Measurements from ENCODE around the gene THBD.

The THBD gene, protein sequence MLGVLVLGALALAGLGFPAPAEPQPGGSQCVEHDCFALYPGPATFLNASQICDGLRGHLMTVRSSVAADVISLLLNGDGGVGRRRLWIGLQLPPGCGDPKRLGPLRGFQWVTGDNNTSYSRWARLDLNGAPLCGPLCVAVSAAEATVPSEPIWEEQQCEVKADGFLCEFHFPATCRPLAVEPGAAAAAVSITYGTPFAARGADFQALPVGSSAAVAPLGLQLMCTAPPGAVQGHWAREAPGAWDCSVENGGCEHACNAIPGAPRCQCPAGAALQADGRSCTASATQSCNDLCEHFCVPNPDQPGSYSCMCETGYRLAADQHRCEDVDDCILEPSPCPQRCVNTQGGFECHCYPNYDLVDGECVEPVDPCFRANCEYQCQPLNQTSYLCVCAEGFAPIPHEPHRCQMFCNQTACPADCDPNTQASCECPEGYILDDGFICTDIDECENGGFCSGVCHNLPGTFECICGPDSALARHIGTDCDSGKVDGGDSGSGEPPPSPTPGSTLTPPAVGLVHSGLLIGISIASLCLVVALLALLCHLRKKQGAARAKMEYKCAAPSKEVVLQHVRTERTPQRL

GRCh38 chr20:23049201-23050075 lies at the start of gene THBD:
Gene THBD (minus strand): TSS chr20:23049672. CDS start chr20:23049504, 168 bp downstream.
- DNase-seq (ENCODE audit: extremely low spot score) = no peak
- ChIA-PET POLR2A (interaction anchor here (1.3 to 2.8 kb wide), 7 partner anchors 12 to 309 kb away, joined by 3 to 24 read pairs (median 9); no protein-coding TSS in a partner anchor), CTCF (interaction anchor here (0.8 to 2.2 kb wide), 3 partner anchors 16 to 358 kb away, joined by 3 to 15 read pairs (median 8); no protein-coding TSS in a partner anchor)
- TF ChIP-seq LEF1 (IDR thresholded peaks at IDR 0.05; ENCODE audit: borderline replicate concordance) = no peak
- TF ChIP-seq L3MBTL2 (conservative IDR thresholded peaks at IDR 0.05) = peak; percentile 52
- TF ChIP-seq BHLHE40 (IDR thresholded peaks at IDR 0.05; ENCODE audit: borderline replicate concordance) = no peak
- TF ChIP-seq CTBP1 (IDR thresholded peaks at IDR 0.05; ENCODE audit: borderline replicate concordance) = no peak

DNA sequence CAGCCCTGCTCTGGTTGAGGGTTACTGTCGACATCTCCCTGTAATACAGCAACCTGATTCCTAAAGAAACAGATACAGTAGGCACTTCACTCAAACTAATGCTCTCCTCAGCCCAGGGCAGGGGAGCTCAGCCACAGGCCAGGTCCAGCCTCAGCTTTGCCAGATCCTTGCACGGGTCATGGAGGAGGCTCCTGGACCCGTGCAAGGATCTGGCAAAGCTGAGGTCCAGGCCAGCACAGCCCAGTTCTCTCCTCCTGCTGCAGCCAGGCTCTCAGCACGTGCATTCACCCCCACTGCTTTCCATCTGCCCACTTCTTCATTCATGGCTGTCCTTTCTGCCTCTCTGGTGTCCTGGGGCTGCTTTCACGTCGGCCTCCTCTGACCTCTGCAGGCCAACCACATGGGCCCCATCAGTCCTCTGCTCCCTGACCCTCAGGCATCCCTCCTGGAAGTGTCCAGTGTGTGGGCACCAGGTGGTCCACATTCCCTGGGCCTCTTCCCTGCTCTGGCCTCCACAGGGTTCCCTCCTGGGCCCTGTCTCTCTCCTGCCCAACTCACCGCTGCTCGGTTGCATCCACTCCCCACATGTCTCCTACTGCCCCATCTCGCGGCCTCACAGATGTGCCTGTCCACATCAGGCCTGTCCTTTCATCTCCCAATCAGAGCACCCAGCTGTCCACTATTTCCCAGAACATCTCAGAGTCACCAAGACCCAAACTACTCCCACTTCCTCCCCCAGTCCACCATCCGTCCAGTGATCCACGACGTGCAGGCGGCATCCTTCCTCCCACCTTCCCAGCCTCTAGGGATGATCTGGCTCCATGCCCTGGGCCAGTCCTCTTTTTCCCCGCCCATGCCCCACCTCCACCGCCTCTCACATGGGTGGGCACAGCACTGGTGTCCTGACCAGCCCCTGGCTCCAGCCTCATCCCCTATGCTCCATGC lies 48.4 kb upstream of the THBD start:
- ChIA-PET POLR2A (no interaction called here), CTCF (no interaction called here)
- no peak for TF ChIP-seq L3MBTL2 (conservative IDR thresholded peaks at IDR 0.05)
- TF ChIP-seq, protein P1, sequence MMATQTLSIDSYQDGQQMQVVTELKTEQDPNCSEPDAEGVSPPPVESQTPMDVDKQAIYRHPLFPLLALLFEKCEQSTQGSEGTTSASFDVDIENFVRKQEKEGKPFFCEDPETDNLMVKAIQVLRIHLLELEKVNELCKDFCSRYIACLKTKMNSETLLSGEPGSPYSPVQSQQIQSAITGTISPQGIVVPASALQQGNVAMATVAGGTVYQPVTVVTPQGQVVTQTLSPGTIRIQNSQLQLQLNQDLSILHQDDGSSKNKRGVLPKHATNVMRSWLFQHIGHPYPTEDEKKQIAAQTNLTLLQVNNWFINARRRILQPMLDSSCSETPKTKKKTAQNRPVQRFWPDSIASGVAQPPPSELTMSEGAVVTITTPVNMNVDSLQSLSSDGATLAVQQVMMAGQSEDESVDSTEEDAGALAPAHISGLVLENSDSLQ (IDR thresholded peaks at IDR 0.05) = no peak
- TF ChIP-seq FOXK2 (IDR thresholded peaks at IDR 0.05) = no peak
- no peak for TF ChIP-seq TARDBP (IDR thresholded peaks at IDR 0.05)
- TF ChIP-seq HDGF (IDR thresholded peaks at IDR 0.05; ENCODE audit: borderline replicate concordance) = no peak
- TF ChIP-seq ELF4 (IDR thresholded peaks at IDR 0.05) = no peak
- no peak for DNase-seq (ENCODE audit: extremely low spot score)

DNA sequence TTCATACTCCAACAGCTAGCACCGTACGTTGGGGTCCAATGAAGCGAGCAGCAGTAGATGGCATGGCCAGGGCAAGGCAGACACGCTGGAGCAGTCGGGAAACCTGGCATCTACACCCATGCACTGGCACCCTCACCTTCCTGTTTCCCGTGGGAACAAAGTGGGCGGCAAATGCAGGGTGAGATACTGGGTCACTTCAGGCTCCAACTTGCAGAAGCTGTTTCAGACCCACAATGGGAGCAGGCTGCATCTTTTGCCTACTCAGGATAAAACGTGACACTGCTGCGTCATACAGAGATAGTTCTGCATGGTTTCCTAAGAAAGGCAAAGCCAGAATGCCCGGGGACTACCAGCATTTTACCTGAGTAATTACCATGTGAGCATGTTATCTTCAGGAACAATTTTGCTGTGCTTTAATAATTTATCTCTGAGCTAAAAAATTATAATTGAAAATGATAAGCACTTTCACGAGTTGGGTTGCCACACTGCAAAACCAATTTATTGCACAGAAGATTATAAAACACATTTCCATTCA lies 47.6 kb upstream of the THBD start:
- TF ChIP-seq CTBP1 (IDR thresholded peaks at IDR 0.05; ENCODE audit: borderline replicate concordance) = no peak
- no peak for TF ChIP-seq ARNT (IDR thresholded peaks at IDR 0.05)
- no peak for TF ChIP-seq SUZ12 (IDR thresholded peaks at IDR 0.05)
- TF ChIP-seq SP1 (IDR thresholded peaks at IDR 0.05) = no peak
- no peak for TF ChIP-seq FOXM1 (IDR thresholded peaks at IDR 0.05; ENCODE audit: borderline replicate concordance)
- TF ChIP-seq LEF1 (IDR thresholded peaks at IDR 0.05; ENCODE audit: borderline replicate concordance) = no peak
- no peak for TF ChIP-seq ELF4 (IDR thresholded peaks at IDR 0.05)
- no peak for TF ChIP-seq HDGF (IDR thresholded peaks at IDR 0.05; ENCODE audit: borderline replicate concordance)
- TF ChIP-seq ZNF384 (IDR thresholded peaks at IDR 0.05) = no peak
- no peak for TF ChIP-seq L3MBTL2 (conservative IDR thresholded peaks at IDR 0.05)
- no peak for DNase-seq (ENCODE audit: extremely low spot score)
- POLR2A ChIA-PET = no interaction called here
- CTCF ChIA-PET = no interaction called here

DNA sequence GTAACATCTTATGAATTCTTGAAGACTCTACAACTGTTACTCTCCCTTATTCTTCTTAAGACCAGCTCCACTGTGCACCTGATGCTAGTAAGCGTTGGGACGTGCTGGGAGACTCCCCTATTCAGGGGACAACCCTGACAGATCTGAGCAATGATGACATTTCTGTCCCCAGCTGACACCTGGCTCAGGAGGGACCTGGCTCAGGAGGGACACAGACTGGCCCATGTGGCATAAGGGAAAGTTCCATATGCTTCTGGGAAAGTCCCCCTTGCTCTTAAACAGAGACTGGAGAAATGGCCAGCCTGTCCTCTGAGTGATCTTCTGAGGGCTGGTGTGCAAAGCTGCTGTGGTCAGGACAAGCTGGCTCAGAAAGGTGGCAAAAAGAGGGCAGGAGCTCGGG lies 46.6 kb upstream of the THBD start:
- no peak for TF ChIP-seq FOXK2 (IDR thresholded peaks at IDR 0.05)
- no peak for TF ChIP-seq FOXA1 (IDR thresholded peaks at IDR 0.05)
- TF ChIP-seq ARNT (IDR thresholded peaks at IDR 0.05) = no peak
- no peak for TF ChIP-seq BHLHE40 (IDR thresholded peaks at IDR 0.05; ENCODE audit: borderline replicate concordance)
- TF ChIP-seq SUZ12 (IDR thresholded peaks at IDR 0.05) = no peak
- no peak for TF ChIP-seq L3MBTL2 (conservative IDR thresholded peaks at IDR 0.05)
- no peak for TF ChIP-seq TARDBP (IDR thresholded peaks at IDR 0.05)
- TF ChIP-seq NFRKB (IDR thresholded peaks at IDR 0.05) = no peak
- TF ChIP-seq, protein P1 (IDR thresholded peaks at IDR 0.05) = no peak
- TF ChIP-seq CTBP1 (IDR thresholded peaks at IDR 0.05; ENCODE audit: borderline replicate concordance) = no peak
- no peak for TF ChIP-seq SP1 (IDR thresholded peaks at IDR 0.05)
- DNase-seq (ENCODE audit: extremely low spot score) = no peak
- POLR2A ChIA-PET = interaction anchor here (0.8 kb wide), 1 partner anchor 254 kb away, joined by 3 read pairs; the partner anchor contains the start of gene NXT1
- CTCF ChIA-PET = no interaction called here

- ChIA-PET POLR2A (interaction anchor here (0.8 kb wide), 1 partner anchor 255 kb away, joined by 3 read pairs; the partner anchor contains the start of gene NXT1), CTCF (no interaction called here)
- no peak for DNase-seq (ENCODE audit: extremely low spot score)
- TF ChIP-seq SP1 (IDR thresholded peaks at IDR 0.05) = no peak
- no peak for TF ChIP-seq TARDBP (IDR thresholded peaks at IDR 0.05)
- TF ChIP-seq HDGF (IDR thresholded peaks at IDR 0.05; ENCODE audit: borderline replicate concordance) = no peak
- no peak for TF ChIP-seq CTBP1 (IDR thresholded peaks at IDR 0.05; ENCODE audit: borderline replicate concordance)
- TF ChIP-seq SUZ12 (IDR thresholded peaks at IDR 0.05) = no peak
- TF ChIP-seq, protein P1 (IDR thresholded peaks at IDR 0.05) = no peak
- TF ChIP-seq ARNT (IDR thresholded peaks at IDR 0.05) = no peak
- TF ChIP-seq FOXA1 (IDR thresholded peaks at IDR 0.05) = no peak
- no peak for TF ChIP-seq LEF1 (IDR thresholded peaks at IDR 0.05; ENCODE audit: borderline replicate concordance)
- no peak for TF ChIP-seq L3MBTL2 (conservative IDR thresholded peaks at IDR 0.05)
- TF ChIP-seq ZNF384 (IDR thresholded peaks at IDR 0.05) = no peak
- no peak for TF ChIP-seq FOXM1 (IDR thresholded peaks at IDR 0.05; ENCODE audit: borderline replicate concordance)
- no peak for TF ChIP-seq BHLHE40 (IDR thresholded peaks at IDR 0.05; ENCODE audit: borderline replicate concordance)
- no peak for TF ChIP-seq ELF4 (IDR thresholded peaks at IDR 0.05)
- no peak for TF ChIP-seq FOXK2 (IDR thresholded peaks at IDR 0.05)
- no peak for TF ChIP-seq NFRKB (IDR thresholded peaks at IDR 0.05)
Observed at GRCh38 chr20:23095499-23095898, 46.0 kb upstream of the THBD start.
